ENCODE measurements around the gene GCC2. TPM values are rescaled to one million over a fixed set of nuclear protein-coding genes. Genes with fewer than 3 reads are reported as not detected.

The GCC2 gene
- polyA plus RNA-seq, 1 of the 3 experiments (the other 2 are of a cell fraction) = 4.5 TPM

GRCh38 chr2:108552566-108552965, 103.6 kb downstream of the GCC2 start:
- Histone ChIP-seq H3K9me3 (no peaks in the 10 kb centered on the region), H2AFZ (ENCODE audit: low read depth) (no peak overlapping the region), H3K4me3 (ENCODE audit: low read depth in 2 of 2, low read length in 1 of 2) (no peak overlapping the region), H3K9me2 (no peaks in the 10 kb centered on the region), H3K36me3 (replicated peaks in 1 of 2; ENCODE audit: control insufficient read depth in 1 of 2, insufficient read depth in 2 of 2, low read length in 1 of 2) (no peaks in the 10 kb centered on the region), H3K9ac (no peak overlapping the region), H3K27ac (ENCODE audit: low read depth in 2 of 2, low read length in 1 of 2) (no peak overlapping the region; a peak in 1 of 4 replicates), H3K79me2 (ENCODE audit: insufficient read depth) (peaks cover 89% of the 10 kb centered on the region), H3K27me3 (ENCODE audit: insufficient read depth) (no peaks in the 10 kb centered on the region), H3K4me1 (ENCODE audit: control insufficient read depth in 1 of 2, insufficient read depth in 2 of 2, low read depth in 1 of 2, low read length in 1 of 2) (peaks cover 4 to 11% of the 10 kb centered on the region in 2 experiments; a peak in 2 of 4 replicates), H4K20me1 (ENCODE audit: insufficient read depth) (peaks cover 65% of the 10 kb centered on the region), H3K4me2 (no peak overlapping the region), H3F3A (replicated peaks; ENCODE audit: insufficient read depth) (no peaks in the 10 kb centered on the region)
- no peak for DNase-seq
- ChIA-PET POLR2A (no interaction called here), CTCF (no interaction called here)
- TF ChIP-seq FOSL2 (IDR thresholded peaks at IDR 0.05; ENCODE audit: borderline replicate concordance, low read depth) (no peak), NFIC (IDR thresholded peaks at IDR 0.05; ENCODE audit: borderline replicate concordance) (no peak), ZBTB33 (IDR thresholded peaks at IDR 0.05; ENCODE audit: borderline replicate concordance, low read depth) (no peak), GATA2 (CRISPR knock-in tag; IDR thresholded peaks at IDR 0.05) (no peak), FOXJ3 (CRISPR knock-in tag; IDR thresholded peaks at IDR 0.05) (no peak), TEAD4 (IDR thresholded peaks at IDR 0.05; ENCODE audit: borderline replicate concordance, insufficient read depth) (no peak), SIN3A (IDR thresholded peaks at IDR 0.05; ENCODE audit: borderline replicate concordance, low read depth, low read length) (no peak), MAX (IDR thresholded peaks at IDR 0.05; ENCODE audit: low read depth) (no peak)
- WGBS (ENCODE audit: low lambda C conversion rate) = 86% methylated on average over 2 of the region's 2 CpGs

GRCh38 chr2:108553209-108553919, 104.4 kb downstream of the GCC2 start:
- Histone ChIP-seq H3K9me3 (no peaks in the 10 kb centered on the region), H3K9ac (no peak overlapping the region), H3K4me2 (no peak overlapping the region), H3K4me1 (ENCODE audit: control insufficient read depth in 1 of 2, insufficient read depth in 2 of 2, low read depth in 1 of 2, low read length in 1 of 2) (peaks cover 2 to 11% of the 10 kb centered on the region in 2 experiments; a peak in 2 of 4 replicates), H3K27ac (ENCODE audit: low read depth in 2 of 2, low read length in 1 of 2) (no peak overlapping the region), H3F3A (replicated peaks; ENCODE audit: insufficient read depth) (no peaks in the 10 kb centered on the region), H4K20me1 (ENCODE audit: insufficient read depth) (peaks cover 57% of the 10 kb centered on the region), H3K79me2 (ENCODE audit: insufficient read depth) (peaks cover 89% of the 10 kb centered on the region), H3K36me3 (replicated peaks in 1 of 2; ENCODE audit: control insufficient read depth in 1 of 2, insufficient read depth in 2 of 2, low read length in 1 of 2) (no peaks in the 10 kb centered on the region), H3K27me3 (ENCODE audit: insufficient read depth) (no peaks in the 10 kb centered on the region), H2AFZ (ENCODE audit: low read depth) (no peak overlapping the region), H3K9me2 (no peaks in the 10 kb centered on the region), H3K4me3 (ENCODE audit: low read depth in 2 of 2, low read length in 1 of 2) (no peak overlapping the region)
- DNase-seq = no peak
- WGBS (ENCODE audit: low lambda C conversion rate) = 91% methylated on average over 5 of the region's 7 CpGs
- ChIA-PET CTCF (interaction anchor here (1.1 kb wide), 1 partner anchor 83 kb away, joined by 3 read pairs; no protein-coding TSS in a partner anchor), POLR2A (no interaction called here)
- no peak for TF ChIP-seq FOSL2 (IDR thresholded peaks at IDR 0.05; ENCODE audit: borderline replicate concordance, low read depth)
- no peak for TF ChIP-seq CHD2 (IDR thresholded peaks at IDR 0.05; ENCODE audit: low read length, partially characterized antibody)
- no peak for TF ChIP-seq ELF1 (IDR thresholded peaks at IDR 0.05)
- TF ChIP-seq TAF1 (IDR thresholded peaks at IDR 0.05; ENCODE audit: borderline replicate concordance, low read depth, low read length) = no peak
- TF ChIP-seq RCOR1 (IDR thresholded peaks at IDR 0.05; ENCODE audit: low read length) = no peak
- TF ChIP-seq IRF3 (IDR thresholded peaks at IDR 0.05; ENCODE audit: low read depth, low read length) = no peak
- TF ChIP-seq MXI1 (IDR thresholded peaks at IDR 0.05; ENCODE audit: low read depth, low read length) = no peak
- TF ChIP-seq SMC3 (IDR thresholded peaks at IDR 0.05; ENCODE audit: low read depth, low read length) = no peak
- TF ChIP-seq POLR2AphosphoS5 (IDR thresholded peaks at IDR 0.05; ENCODE audit: low read depth, low read length) = no peak
- no peak for TF ChIP-seq MAX (IDR thresholded peaks at IDR 0.05; ENCODE audit: low read depth)
- no peak for TF ChIP-seq CTCF (IDR thresholded peaks at IDR 0.05)
- TF ChIP-seq NRF1 (IDR thresholded peaks at IDR 0.05; ENCODE audit: low read depth, low read length) = no peak
- no peak for TF ChIP-seq FOXM1 (IDR thresholded peaks at IDR 0.05; ENCODE audit: low read depth)
- TF ChIP-seq JUND (IDR thresholded peaks at IDR 0.05) = no peak
- no peak for TF ChIP-seq MEF2A (IDR thresholded peaks at IDR 0.05; ENCODE audit: borderline replicate concordance, low read depth)

All from SK-N-SH (cell line).